Astrocyte of the hippocampus (primary cell): ENCODE results near the gene DECR2.

Source experiments
- DNase-seq: peaks from one replicate; pipeline ENCODE4 v3.0.0; 2011; ENCODE audit warnings: low read depth, low spot score

The DECR2 gene

GRCh38 chr16:379183-379960 is 22.3 kb upstream of the DECR2 start:
- DNase-seq = no peak

- DNase-seq = no peak
Observed at GRCh38 chr16:379961-380761, 21.5 kb upstream of the DECR2 start.

- DNase-seq = no peak
Observed at GRCh38 chr16:380762-381011, 21.0 kb upstream of the DECR2 start.

- DNase-seq = peak; percentile 55
Observed at GRCh38 chr16:381012-381788, 20.5 kb upstream of the DECR2 start.

- peak; percentile 78 for DNase-seq
Observed at GRCh38 chr16:381789-382717, 19.6 kb upstream of the DECR2 start, which contains the start of gene PGAP6. TSS of gene PGAP6 (minus strand) at chr16:381978. CDS start at chr16:381821, 157 bp downstream.

- no peak for DNase-seq
Observed at GRCh38 chr16:383326-384051, 18.2 kb upstream of the DECR2 start.

GRCh38 chr16:386641-387156 is 15.0 kb upstream of the DECR2 start:
- no peak for DNase-seq

- DNase-seq = peak; percentile 52
Observed at GRCh38 chr16:387761-388666, 13.7 kb upstream of the DECR2 start.

GRCh38 chr16:389352-389751 is 12.3 kb upstream of the DECR2 start:
- no peak for DNase-seq

- DNase-seq = peak; percentile 84
Observed at GRCh38 chr16:391885-392335, 9.8 kb upstream of the DECR2 start.

- DNase-seq = no peak
Observed at GRCh38 chr16:392450-393030, 9.1 kb upstream of the DECR2 start.

- no peak for DNase-seq
Observed at GRCh38 chr16:396199-396598, 5.5 kb upstream of the DECR2 start.

GRCh38 chr16:396605-397004 is 5.1 kb upstream of the DECR2 start:
- DNase-seq = peak; percentile 65

- peak; percentile 60 for DNase-seq
Observed at GRCh38 chr16:397135-397661, 4.5 kb upstream of the DECR2 start, which contains the start of gene NME4. TSS of gene NME4 (plus strand) at chr16:397199. CDS start at chr16:397223, 24 bp downstream.

GRCh38 chr16:397736-398332 is 3.9 kb upstream of the DECR2 start:
- peak; percentile 87 for DNase-seq

GRCh38 chr16:398561-399339 is 2.9 kb upstream of the DECR2 start:
- no peak for DNase-seq

- DNase-seq = no peak
Observed at GRCh38 chr16:399340-400019, 2.2 kb upstream of the DECR2 start.
